ENCODE data around the gene BEST4. TPM values are rescaled to one million over a fixed set of nuclear protein-coding genes. Genes with fewer than 3 reads are reported as not detected.

BEST4 gene
- total RNA-seq (2021; ENCODE audit: unreplicated experiment): 0.15 TPM
- polyA plus RNA-seq (2012; ENCODE audit: insufficient read length): 0.11 TPM
- percentile 17 among the genes with signal in this experiment for Bru-seq, nascent RNA
- percentile 30 among the genes with signal in this experiment for BruChase-seq, experiment 1, labeled RNA remaining after a 2-hour chase
- BruChase-seq, experiment 2, labeled RNA remaining after a 6-hour chase: percentile 23 among the genes with signal in this experiment
- long read RNA-seq: 0 reads

GRCh38 chr1:44788120-44788860 is at the start of gene BEST4:
Gene BEST4 (minus strand): TSS chr1:44788170. CDS start chr1:44787705, 465 bp downstream.
- intact Hi-C loops (cut with micrococcal nuclease; ENCODE audit: unreplicated experiment): no loop called here
- TF ChIP-seq, protein P1, sequence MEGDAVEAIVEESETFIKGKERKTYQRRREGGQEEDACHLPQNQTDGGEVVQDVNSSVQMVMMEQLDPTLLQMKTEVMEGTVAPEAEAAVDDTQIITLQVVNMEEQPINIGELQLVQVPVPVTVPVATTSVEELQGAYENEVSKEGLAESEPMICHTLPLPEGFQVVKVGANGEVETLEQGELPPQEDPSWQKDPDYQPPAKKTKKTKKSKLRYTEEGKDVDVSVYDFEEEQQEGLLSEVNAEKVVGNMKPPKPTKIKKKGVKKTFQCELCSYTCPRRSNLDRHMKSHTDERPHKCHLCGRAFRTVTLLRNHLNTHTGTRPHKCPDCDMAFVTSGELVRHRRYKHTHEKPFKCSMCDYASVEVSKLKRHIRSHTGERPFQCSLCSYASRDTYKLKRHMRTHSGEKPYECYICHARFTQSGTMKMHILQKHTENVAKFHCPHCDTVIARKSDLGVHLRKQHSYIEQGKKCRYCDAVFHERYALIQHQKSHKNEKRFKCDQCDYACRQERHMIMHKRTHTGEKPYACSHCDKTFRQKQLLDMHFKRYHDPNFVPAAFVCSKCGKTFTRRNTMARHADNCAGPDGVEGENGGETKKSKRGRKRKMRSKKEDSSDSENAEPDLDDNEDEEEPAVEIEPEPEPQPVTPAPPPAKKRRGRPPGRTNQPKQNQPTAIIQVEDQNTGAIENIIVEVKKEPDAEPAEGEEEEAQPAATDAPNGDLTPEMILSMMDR (IDR thresholded peaks at IDR 0.05): no peak
- TF ChIP-seq SIN3A (IDR thresholded peaks at IDR 0.05; ENCODE audit: borderline replicate concordance, insufficient read depth, low read depth, low read length) (no peak), TCF7L2 (IDR thresholded peaks at IDR 0.05; ENCODE audit: low read depth, low read length) (no peak), POLR2AphosphoS5 (IDR thresholded peaks at IDR 0.05; ENCODE audit: low read depth, low read length) (no peak)
- TF ChIP-seq, protein P2, sequence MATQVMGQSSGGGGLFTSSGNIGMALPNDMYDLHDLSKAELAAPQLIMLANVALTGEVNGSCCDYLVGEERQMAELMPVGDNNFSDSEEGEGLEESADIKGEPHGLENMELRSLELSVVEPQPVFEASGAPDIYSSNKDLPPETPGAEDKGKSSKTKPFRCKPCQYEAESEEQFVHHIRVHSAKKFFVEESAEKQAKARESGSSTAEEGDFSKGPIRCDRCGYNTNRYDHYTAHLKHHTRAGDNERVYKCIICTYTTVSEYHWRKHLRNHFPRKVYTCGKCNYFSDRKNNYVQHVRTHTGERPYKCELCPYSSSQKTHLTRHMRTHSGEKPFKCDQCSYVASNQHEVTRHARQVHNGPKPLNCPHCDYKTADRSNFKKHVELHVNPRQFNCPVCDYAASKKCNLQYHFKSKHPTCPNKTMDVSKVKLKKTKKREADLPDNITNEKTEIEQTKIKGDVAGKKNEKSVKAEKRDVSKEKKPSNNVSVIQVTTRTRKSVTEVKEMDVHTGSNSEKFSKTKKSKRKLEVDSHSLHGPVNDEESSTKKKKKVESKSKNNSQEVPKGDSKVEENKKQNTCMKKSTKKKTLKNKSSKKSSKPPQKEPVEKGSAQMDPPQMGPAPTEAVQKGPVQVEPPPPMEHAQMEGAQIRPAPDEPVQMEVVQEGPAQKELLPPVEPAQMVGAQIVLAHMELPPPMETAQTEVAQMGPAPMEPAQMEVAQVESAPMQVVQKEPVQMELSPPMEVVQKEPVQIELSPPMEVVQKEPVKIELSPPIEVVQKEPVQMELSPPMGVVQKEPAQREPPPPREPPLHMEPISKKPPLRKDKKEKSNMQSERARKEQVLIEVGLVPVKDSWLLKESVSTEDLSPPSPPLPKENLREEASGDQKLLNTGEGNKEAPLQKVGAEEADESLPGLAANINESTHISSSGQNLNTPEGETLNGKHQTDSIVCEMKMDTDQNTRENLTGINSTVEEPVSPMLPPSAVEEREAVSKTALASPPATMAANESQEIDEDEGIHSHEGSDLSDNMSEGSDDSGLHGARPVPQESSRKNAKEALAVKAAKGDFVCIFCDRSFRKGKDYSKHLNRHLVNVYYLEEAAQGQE (IDR thresholded peaks at IDR 0.05; ENCODE audit: insufficient read depth in 1 of 2, low read depth in 2 of 2, low read length in 1 of 2): no peak

DNA sequence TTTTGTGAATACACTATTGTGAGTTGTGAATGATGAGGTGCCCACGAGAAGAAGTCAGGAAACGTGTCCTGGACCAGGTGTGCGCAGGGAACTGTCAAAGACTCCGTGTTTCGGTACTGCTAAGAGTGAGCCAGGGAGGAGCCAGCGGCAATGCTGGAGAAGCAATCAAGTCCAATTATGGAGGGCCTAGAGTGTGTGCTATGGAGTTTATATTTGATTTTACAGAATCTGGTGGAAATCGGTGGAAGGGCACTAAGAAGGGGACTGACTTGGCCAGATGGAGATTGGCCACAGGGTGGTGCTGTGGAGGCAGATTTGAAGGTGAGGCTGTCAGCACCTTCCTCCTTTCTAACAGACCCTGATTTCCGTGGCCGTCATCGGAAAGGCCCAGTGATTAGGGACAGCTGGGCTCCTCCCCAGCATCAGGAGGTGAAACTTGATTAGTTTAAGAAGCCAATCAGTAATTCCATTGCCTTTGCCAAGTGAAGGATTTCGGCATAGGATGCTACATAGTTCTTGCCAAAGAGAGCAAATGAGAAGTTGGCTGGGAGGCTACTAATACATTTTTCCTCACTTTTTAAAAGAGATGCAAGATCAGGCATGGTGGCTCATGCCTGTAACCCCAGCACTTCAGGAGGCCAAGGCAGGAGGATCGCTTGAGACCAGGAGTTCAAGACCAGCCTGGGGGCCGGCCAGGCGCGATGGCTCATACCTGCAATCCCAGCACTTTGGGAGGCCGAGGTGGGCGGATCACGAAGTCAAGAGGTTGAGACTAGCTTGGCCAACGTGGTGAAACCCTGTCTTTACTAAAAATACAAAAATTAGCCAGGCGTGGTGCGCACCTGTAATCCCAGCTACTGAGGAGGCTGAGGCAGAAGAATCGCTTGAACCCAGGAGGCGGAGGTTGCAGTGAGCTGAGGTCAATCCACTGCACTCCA is 48.0 kb upstream of the BEST4 start:
- in situ Hi-C loops (cut with HindIII; ENCODE audit: low pct_unique_long_range_greater_than_20kb, low sequenced_read_pairs): no loop called here
- ATAC-seq: peak; percentile 91

More at GRCh38 chr1:44788120-44788860, at the start of gene BEST4:
- no peak for ATAC-seq
- no peak within 1 kb of the TSS for H3K27ac ChIP-seq (ENCODE audit: low read length)
- no peaks in the 10 kb centered on the region for H3K36me3 ChIP-seq (ENCODE audit: control insufficient read depth, insufficient read depth, low read length)
- DNase-seq (ENCODE audit: low read depth, low spot score): no peak
- no peaks in the 10 kb centered on the region for H3K27me3 ChIP-seq (ENCODE audit: control insufficient read depth, insufficient read depth, low read length)
- POLR2A ChIA-PET: interaction anchor here (1.4 kb wide), 1 partner anchor 31 kb away, joined by 4 read pairs; no protein-coding TSS in a partner anchor
- in situ Hi-C loops (cut with HindIII; ENCODE audit: low pct_unique_long_range_greater_than_20kb, low sequenced_read_pairs): no loop called here
- BruUV-seq (replicated peaks): no TSS peak
- H3K4me1 ChIP-seq (ENCODE audit: control insufficient read depth, insufficient read depth, low read length): no peaks in the 10 kb centered on the region; the same call in 1 of the 2 replicates
- H3K9me3 ChIP-seq (ENCODE audit: control insufficient read depth, insufficient read depth, low read depth, low read length): no peaks in the 10 kb centered on the region
- H3K4me3 ChIP-seq (ENCODE audit: low read depth in 2 of 2, low read length in 2 of 2): no peak within 1 kb of the TSS
- CTCF ChIA-PET: no interaction called here

More for the DNA sequence above, 48.0 kb upstream of the BEST4 start:
- Histone ChIP-seq H3K27ac (ENCODE audit: low read length) (no peak overlapping the region), H3K9me3 (ENCODE audit: control insufficient read depth, insufficient read depth, low read depth, low read length) (no peaks in the 10 kb centered on the region), H3K27me3 (ENCODE audit: control insufficient read depth, insufficient read depth, low read length) (no peaks in the 10 kb centered on the region), H3K4me3 (ENCODE audit: low read depth in 2 of 2, low read length in 2 of 2) (peak overlapping the region in 1 of 2 experiments; percentile 25; a peak in 1 of 4 replicates), H3K36me3 (ENCODE audit: control insufficient read depth, insufficient read depth, low read length) (no peaks in the 10 kb centered on the region), H3K4me1 (ENCODE audit: control insufficient read depth, insufficient read depth, low read length) (no peaks in the 10 kb centered on the region)
- BruUV-seq (replicated peaks): no TSS peak
- POLR2A ChIA-PET: interaction anchor here (0.5 kb wide), 1 partner anchor 35 kb away, joined by 3 read pairs; no protein-coding TSS in a partner anchor
- TF ChIP-seq, protein P2 (IDR thresholded peaks at IDR 0.05; ENCODE audit: insufficient read depth in 1 of 2, low read depth in 2 of 2, low read length in 1 of 2): no peak
- no peak for TF ChIP-seq SIN3A (IDR thresholded peaks at IDR 0.05; ENCODE audit: borderline replicate concordance, insufficient read depth, low read depth, low read length)
- no peak for TF ChIP-seq POLR2AphosphoS5 (IDR thresholded peaks at IDR 0.05; ENCODE audit: low read depth, low read length)
- TF ChIP-seq, protein P1 (IDR thresholded peaks at IDR 0.05): peak; percentile 93
- TF ChIP-seq TCF7L2 (IDR thresholded peaks at IDR 0.05; ENCODE audit: low read depth, low read length): no peak
- DNase-seq (ENCODE audit: low read depth, low spot score): peak; percentile 77
- CTCF ChIA-PET: no interaction called here
- intact Hi-C loops (cut with micrococcal nuclease; ENCODE audit: unreplicated experiment): loop anchor here (5.0 to 10.0 kb wide), 2 partner anchors 176 to 469 kb away; partner anchors contain the start of genes HECTD3 and UROD
